Cardiac muscle cell (in vitro differentiated cells and primary cell): ENCODE measurements around the gene AKT1. TPM values are rescaled to one million over a fixed set of nuclear protein-coding genes. Genes with fewer than 3 reads are reported as not detected.

Source experiments
- DNase-seq, 2 donors: peaks; one replicate each; pipeline versions ENCODE4 v3.0.0 to v3.0.0-alpha.2; 2010 to 2017; ENCODE audit warnings: low read depth in 1 of 2, low spot score in 1 of 2
- H3K27ac ChIP-seq: fragments of 200-600 bp; sonication (generic); 2 replicates; pipeline ENCODE4 v1.5.1; 2016
- H3K27me3 ChIP-seq: fragments of 200-600 bp; sonication (generic); 2 replicates; pipeline ENCODE4 v1.6.0; 2016; ENCODE audit warnings: control low read depth
- H3K36me3 ChIP-seq: fragments of 200-600 bp; sonication (generic); 2 replicates; pipeline ENCODE4 v1.5.1; 2016; ENCODE audit warnings: control low read depth
- H3K4me1 ChIP-seq: fragments of 200-600 bp; sonication (generic); 2 replicates; pipeline ENCODE4 v1.8.1; 2017; ENCODE audit warnings: low read depth, mild to moderate bottlenecking, mixed run types
- H3K4me3 ChIP-seq: fragments of 200-600 bp; sonication (generic); 2 replicates; pipeline ENCODE4 v1.5.1; 2016; ENCODE audit warnings: mild to moderate bottlenecking
- H3K9me3 ChIP-seq: fragments of 200-600 bp; sonication (generic); 2 replicates; pipeline ENCODE4 v1.5.1; 2017; ENCODE audit warnings: low read depth, mild to moderate bottlenecking, control low read depth
- polyA plus RNA-seq: library from polyadenylated mRNA; unstranded; fragments of >200 nt; fragmentation: Nextera tagmentation; extraction: Ambion mirVana; gene quantifications from 2 replicates; pipeline ENCODE4 v1.2.1, GENCODE V29; 2016
- total RNA-seq: library from RNA; depleted of rRNA; stranded (reverse); fragments of >200 nt; gene quantifications from 2 replicates; pipeline ENCODE4 v1.2.3, GENCODE V29; 2016
- TF ChIP-seq, protein P1 (sequence below): IDR thresholded peaks from 2 replicates; pipeline ENCODE4 v1.5.1; 2012; ENCODE audit warnings: low read depth, mild to moderate bottlenecking, low read length

Gene AKT1
- total and polyA plus RNA-seq, 2 experiments from 2014 or later, result 173 to 242 TPM

GRCh38 chr14:104801520-104802393 is 6.2 kb upstream of the AKT1 start:
- Histone ChIP-seq H3K36me3 (no peaks in the 10 kb centered on the region), H3K4me1 (peaks cover 15% of the 10 kb centered on the region), H3K27ac (no peak overlapping the region), H3K9me3 (no peaks in the 10 kb centered on the region), H3K4me3 (peak overlapping the region; percentile 49), H3K27me3 (no peaks in the 10 kb centered on the region)
- no peak for DNase-seq
- TF ChIP-seq, protein P1, sequence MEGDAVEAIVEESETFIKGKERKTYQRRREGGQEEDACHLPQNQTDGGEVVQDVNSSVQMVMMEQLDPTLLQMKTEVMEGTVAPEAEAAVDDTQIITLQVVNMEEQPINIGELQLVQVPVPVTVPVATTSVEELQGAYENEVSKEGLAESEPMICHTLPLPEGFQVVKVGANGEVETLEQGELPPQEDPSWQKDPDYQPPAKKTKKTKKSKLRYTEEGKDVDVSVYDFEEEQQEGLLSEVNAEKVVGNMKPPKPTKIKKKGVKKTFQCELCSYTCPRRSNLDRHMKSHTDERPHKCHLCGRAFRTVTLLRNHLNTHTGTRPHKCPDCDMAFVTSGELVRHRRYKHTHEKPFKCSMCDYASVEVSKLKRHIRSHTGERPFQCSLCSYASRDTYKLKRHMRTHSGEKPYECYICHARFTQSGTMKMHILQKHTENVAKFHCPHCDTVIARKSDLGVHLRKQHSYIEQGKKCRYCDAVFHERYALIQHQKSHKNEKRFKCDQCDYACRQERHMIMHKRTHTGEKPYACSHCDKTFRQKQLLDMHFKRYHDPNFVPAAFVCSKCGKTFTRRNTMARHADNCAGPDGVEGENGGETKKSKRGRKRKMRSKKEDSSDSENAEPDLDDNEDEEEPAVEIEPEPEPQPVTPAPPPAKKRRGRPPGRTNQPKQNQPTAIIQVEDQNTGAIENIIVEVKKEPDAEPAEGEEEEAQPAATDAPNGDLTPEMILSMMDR, result no peak

- no peaks in the 10 kb centered on the region for H3K36me3 ChIP-seq
- no peaks in the 10 kb centered on the region for H3K9me3 ChIP-seq
- H3K4me3 ChIP-seq, result peak within 1 kb of the TSS; percentile 49
- no peaks in the 10 kb centered on the region for H3K27me3 ChIP-seq
- DNase-seq, result peak; percentile 54 to 77
- peaks cover 23% of the 10 kb centered on the region for H3K4me1 ChIP-seq
- H3K27ac ChIP-seq, result peak within 1 kb of the TSS; percentile 63
- TF ChIP-seq, protein P1, result no peak
Observed at GRCh38 chr14:104800771-104801519, 5.4 kb upstream of the AKT1 start, which contains the start of gene ZBTB42. Gene ZBTB42 (plus strand): TSS chr14:104801101. CDS start chr14:104801198, 97 bp downstream.

- Histone ChIP-seq H3K36me3 (no peaks in the 10 kb centered on the region), H3K27ac (peak overlapping the region; percentile 63), H3K4me1 (peaks cover 25% of the 10 kb centered on the region), H3K4me3 (peak overlapping the region; percentile 49), H3K27me3 (no peaks in the 10 kb centered on the region), H3K9me3 (no peaks in the 10 kb centered on the region)
- peak; percentile 85 to 89 for DNase-seq
- TF ChIP-seq, protein P1, result peak; percentile 28
Observed at GRCh38 chr14:104800015-104800770, 4.6 kb upstream of the AKT1 start.

- H3K36me3 ChIP-seq, result no peaks in the 10 kb centered on the region
- H3K27ac ChIP-seq, result peak overlapping the region; percentile 63
- TF ChIP-seq, protein P1, result peak; percentile 38
- H3K27me3 ChIP-seq, result no peaks in the 10 kb centered on the region
- DNase-seq, result peak; percentile 49 to 62
- H3K4me3 ChIP-seq, result peak overlapping the region; percentile 49
- H3K9me3 ChIP-seq, result no peaks in the 10 kb centered on the region
- H3K4me1 ChIP-seq, result peaks cover 25% of the 10 kb centered on the region
Observed at GRCh38 chr14:104799244-104800014, 3.9 kb upstream of the AKT1 start.
